DMS 273 (cell line): ENCODE data around the gene RNF17.
"Not testable (repeated sequence)": the region's sequence is repeated elsewhere in the genome, so short reads cannot be mapped to it uniquely, and the experiment has no call there.

Source experiments
- DNase-seq: peaks from one replicate; lab custom pipeline; 2025; ENCODE audit not compliant: unreplicated experiment; lab: John Stamatoyannopoulos, UW

The RNF17 gene

GRCh38 chr13:24763596-24764275, at the start of gene RNF17:
Gene RNF17 (plus strand): TSS chr13:24764169. CDS start chr13:24764204, 35 bp downstream.
- no peak for DNase-seq

- no peak for DNase-seq
Measured at GRCh38 chr13:24716011-24716410, 48.0 kb upstream of the RNF17 start.

- no peak for DNase-seq
Measured at GRCh38 chr13:24716446-24716845, 47.5 kb upstream of the RNF17 start.

- DNase-seq: no peak
Measured at GRCh38 chr13:24717217-24717616, 46.8 kb upstream of the RNF17 start.

- no peak for DNase-seq
Measured at GRCh38 chr13:24718192-24718965, 45.6 kb upstream of the RNF17 start.

GRCh38 chr13:24719139-24719538, 44.8 kb upstream of the RNF17 start:
- DNase-seq: no peak

GRCh38 chr13:24723206-24723605, 40.8 kb upstream of the RNF17 start:
- no peak for DNase-seq

- DNase-seq: no peak
Measured at GRCh38 chr13:24724714-24725113, 39.3 kb upstream of the RNF17 start.

GRCh38 chr13:24725379-24725778, 38.6 kb upstream of the RNF17 start:
- no peak for DNase-seq

GRCh38 chr13:24727731-24728601, 36.0 kb upstream of the RNF17 start:
- peak; percentile 85 for DNase-seq

GRCh38 chr13:24730873-24731567, 32.9 kb upstream of the RNF17 start:
- not testable (repeated sequence) for DNase-seq

- no peak for DNase-seq
Measured at GRCh38 chr13:24734950-24735349, 29.0 kb upstream of the RNF17 start.

GRCh38 chr13:24737042-24737441, 26.9 kb upstream of the RNF17 start:
- DNase-seq: no peak

- DNase-seq: no peak
Measured at GRCh38 chr13:24738366-24738847, 25.6 kb upstream of the RNF17 start.

GRCh38 chr13:24740014-24740890, 23.7 kb upstream of the RNF17 start:
- no peak for DNase-seq

- DNase-seq: peak; percentile 53
Measured at GRCh38 chr13:24741016-24741662, 22.8 kb upstream of the RNF17 start.

- no peak for DNase-seq
Measured at GRCh38 chr13:24741791-24742190, 22.2 kb upstream of the RNF17 start.

- DNase-seq: peak; percentile 75
Measured at GRCh38 chr13:24742294-24742693, 21.7 kb upstream of the RNF17 start.

GRCh38 chr13:24742977-24743376, 21.0 kb upstream of the RNF17 start:
- no peak for DNase-seq
